Epithelial cell of umbilical artery (primary cell): ENCODE measurements around the gene SLC18A2. TPM values are rescaled to one million over a fixed set of nuclear protein-coding genes. Genes with fewer than 3 reads are reported as not detected.

Source experiments
- total RNA-seq: library from RNA; depleted of rRNA; stranded (reverse); fragments of >200 nt; gene quantifications from 2 replicates; pipeline ENCODE4 v1.2.3, GENCODE V29; 2014

Gene SLC18A2
- total RNA-seq, result not detected in 2 replicates

GRCh38 chr10:117240621-117241529, at the start of gene SLC18A2:
TSS of gene SLC18A2 (plus strand) at chr10:117241114. CDS start at chr10:117241694, 580 bp downstream.

GRCh38 chr10:117197189-117197588, 43.7 kb upstream of the SLC18A2 start, which contains the start of gene KCNK18:
TSS of gene KCNK18 (plus strand) at chr10:117197489. CDS start at chr10:117197489, 0 bp downstream.

Other genes with a start within 250 kb of the SLC18A2 start
- gene SHTN1, start 235.9 kb upstream of the SLC18A2 start, total RNA-seq, result 3.5 and 4.2 TPM in 2 replicates
- not detected in 2 replicates for gene VAX1, start 102.8 kb upstream of the SLC18A2 start, total RNA-seq
- not detected in 2 replicates for gene KCNK18, start 43.6 kb upstream of the SLC18A2 start, total RNA-seq
- 13.6 and 14.7 TPM in 2 replicates for gene PDZD8, start 134.3 kb downstream of the SLC18A2 start, total RNA-seq